Activated CD8-positive, alpha-beta memory T cell treated with anti-CD3 and anti-CD28 coated beads for 48 hours (primary cell): ENCODE measurements around the gene IL21R.
"Not testable (repeated sequence)": the region's sequence is repeated elsewhere in the genome, so short reads cannot be mapped to it uniquely, and the experiment has no call there.

Experiments used
- DNase-seq, 3 experiments: peaks; one replicate each; pipeline ENCODE4 v3.0.0-alpha.2; 2020; ENCODE audit warnings: low read depth in 2 of 3, low spot score in 2 of 3

Gene IL21R

DNA sequence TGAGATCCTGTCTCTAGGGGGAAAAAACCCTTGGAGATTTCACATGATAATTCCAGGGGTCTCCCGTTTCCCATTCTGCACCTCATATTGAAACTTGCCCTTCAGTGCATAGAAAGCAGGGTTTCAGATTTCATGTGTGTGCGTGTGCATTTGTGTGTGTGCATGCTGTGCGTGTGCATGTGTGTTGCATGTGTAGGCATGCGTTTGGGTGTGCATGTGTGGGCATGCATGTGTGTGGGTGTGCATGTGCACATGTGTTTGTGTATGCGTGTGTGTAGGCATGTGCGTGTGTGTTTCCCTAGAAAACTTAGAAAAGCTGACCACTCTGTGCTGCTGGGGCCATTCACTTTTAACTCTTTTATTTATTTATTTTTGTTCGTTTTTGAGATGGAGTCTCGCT lies 40.0 kb downstream of the IL21R start:
- no peak for DNase-seq

- DNase-seq = no peak
Measured at GRCh38 chr16:27444015-27444414, 42.0 kb downstream of the IL21R start.

- DNase-seq = no peak
Measured at GRCh38 chr16:27444470-27444869, 42.5 kb downstream of the IL21R start.

DNA sequence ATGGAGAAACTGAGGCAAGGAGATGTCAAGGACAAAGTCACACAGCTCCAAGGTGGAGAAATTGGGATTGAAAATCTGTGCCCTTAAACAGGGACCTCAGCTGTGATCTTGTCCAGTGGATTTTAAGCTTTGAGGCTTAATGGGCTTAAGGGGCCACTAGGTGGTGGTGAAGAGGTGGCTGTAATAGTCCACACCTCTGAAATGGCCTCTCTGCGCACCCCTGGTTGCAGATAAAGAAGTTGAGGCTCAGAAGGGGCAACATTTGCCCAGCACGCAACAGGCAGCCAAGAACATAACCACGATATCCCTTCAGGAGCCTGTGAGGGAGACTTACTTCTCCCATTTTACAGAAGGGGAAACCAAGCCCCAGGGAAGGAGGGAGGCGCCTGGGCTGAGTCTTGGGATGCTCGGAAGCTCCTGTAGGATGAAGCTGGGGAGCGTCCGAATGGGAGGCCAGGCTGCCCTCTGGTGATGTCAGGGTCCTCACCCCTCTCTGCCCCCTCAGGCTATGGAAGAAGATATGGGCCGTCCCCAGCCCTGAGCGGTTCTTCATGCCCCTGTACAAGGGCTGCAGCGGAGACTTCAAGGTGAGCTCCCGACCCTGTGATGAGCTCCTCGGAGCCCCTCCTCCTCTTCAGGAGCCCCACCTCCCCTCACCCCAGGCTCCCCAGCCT lies 43.7 kb downstream of the IL21R start:
- DNase-seq = no peak

- peak in 1 of 3 experiments; percentile 51 for DNase-seq
Measured at GRCh38 chr16:27446721-27447120, 44.7 kb downstream of the IL21R start.

- DNase-seq = no peak
Measured at GRCh38 chr16:27447301-27447700, 45.3 kb downstream of the IL21R start.

DNA sequence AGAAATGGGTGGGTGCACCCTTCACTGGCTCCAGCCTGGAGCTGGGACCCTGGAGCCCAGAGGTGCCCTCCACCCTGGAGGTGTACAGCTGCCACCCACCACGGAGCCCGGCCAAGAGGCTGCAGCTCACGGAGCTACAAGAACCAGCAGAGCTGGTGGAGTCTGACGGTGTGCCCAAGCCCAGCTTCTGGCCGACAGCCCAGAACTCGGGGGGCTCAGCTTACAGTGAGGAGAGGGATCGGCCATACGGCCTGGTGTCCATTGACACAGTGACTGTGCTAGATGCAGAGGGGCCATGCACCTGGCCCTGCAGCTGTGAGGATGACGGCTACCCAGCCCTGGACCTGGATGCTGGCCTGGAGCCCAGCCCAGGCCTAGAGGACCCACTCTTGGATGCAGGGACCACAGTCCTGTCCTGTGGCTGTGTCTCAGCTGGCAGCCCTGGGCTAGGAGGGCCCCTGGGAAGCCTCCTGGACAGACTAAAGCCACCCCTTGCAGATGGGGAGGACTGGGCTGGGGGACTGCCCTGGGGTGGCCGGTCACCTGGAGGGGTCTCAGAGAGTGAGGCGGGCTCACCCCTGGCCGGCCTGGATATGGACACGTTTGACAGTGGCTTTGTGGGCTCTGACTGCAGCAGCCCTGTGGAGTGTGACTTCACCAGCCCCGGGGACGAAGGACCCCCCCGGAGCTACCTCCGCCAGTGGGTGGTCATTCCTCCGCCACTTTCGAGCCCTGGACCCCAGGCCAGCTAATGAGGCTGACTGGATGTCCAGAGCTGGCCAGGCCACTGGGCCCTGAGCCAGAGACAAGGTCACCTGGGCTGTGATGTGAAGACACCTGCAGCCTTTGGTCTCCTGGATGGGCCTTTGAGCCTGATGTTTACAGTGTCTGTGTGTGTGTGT lies 46.8 kb downstream of the IL21R start:
- no peak for DNase-seq

DNA sequence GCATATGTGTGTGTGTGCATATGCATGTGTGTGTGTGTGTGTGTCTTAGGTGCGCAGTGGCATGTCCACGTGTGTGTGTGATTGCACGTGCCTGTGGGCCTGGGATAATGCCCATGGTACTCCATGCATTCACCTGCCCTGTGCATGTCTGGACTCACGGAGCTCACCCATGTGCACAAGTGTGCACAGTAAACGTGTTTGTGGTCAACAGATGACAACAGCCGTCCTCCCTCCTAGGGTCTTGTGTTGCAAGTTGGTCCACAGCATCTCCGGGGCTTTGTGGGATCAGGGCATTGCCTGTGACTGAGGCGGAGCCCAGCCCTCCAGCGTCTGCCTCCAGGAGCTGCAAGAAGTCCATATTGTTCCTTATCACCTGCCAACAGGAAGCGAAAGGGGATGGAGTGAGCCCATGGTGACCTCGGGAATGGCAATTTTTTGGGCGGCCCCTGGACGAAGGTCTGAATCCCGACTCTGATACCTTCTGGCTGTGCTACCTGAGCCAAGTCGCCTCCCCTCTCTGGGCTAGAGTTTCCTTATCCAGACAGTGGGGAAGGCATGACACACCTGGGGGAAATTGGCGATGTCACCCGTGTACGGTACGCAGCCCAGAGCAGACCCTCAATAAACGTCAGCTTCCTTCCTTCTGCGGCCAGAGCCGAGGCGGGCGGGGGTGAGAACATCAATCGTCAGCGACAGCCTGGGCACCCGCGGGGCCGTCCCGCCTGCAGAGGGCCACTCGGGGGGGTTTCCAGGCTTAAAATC lies 47.6 kb downstream of the IL21R start:
- DNase-seq = peak; percentile 52 to 88 (median 68)

GRCh38 chr16:27450196-27450549 lies 48.2 kb downstream of the IL21R start:
- DNase-seq = no peak

- DNase-seq = no peak
Measured at GRCh38 chr16:27452569-27453493, 50.9 kb downstream of the IL21R start.

DNA sequence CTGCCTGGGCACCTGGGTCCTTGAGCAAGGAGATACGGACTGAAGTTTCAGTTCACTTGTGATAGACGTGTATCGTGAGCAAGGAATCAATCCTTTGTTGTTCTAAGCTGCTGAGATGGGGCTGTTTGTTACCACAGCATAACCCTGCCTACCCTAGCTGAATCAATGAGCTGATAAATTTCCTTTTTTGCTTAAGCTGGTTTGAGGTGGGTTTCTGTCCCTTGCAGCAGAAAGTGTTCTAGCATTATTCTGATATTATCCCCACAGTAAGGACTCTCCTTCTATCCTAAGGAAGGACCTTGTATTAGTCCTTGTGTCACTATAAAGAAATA lies 51.5 kb downstream of the IL21R start:
- DNase-seq = no peak

DNA sequence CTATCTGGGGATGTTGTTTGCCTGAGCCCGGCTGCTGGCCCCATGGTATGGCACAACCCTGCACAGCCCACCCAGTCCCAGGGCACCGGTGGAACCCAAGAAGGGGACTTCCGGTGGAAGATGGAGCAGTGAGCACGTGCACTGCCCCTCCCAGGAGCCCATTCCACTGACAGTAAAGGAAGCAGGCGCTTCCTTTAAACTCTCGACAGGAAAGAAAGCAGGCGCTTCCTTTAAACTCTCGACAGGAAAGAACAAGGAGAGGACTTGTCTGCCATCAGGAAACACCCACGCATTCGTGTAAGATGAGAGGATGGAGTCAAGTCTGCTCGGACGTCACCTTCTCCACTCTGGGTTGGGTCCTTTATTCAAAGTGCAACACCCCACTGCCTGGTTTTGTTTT lies 53.7 kb downstream of the IL21R start:
- no peak for DNase-seq

- DNase-seq = not testable (repeated sequence)
Measured at GRCh38 chr16:27457605-27457900, 55.6 kb downstream of the IL21R start.

- DNase-seq = no peak
Measured at GRCh38 chr16:27458258-27458657, 56.3 kb downstream of the IL21R start.

DNA sequence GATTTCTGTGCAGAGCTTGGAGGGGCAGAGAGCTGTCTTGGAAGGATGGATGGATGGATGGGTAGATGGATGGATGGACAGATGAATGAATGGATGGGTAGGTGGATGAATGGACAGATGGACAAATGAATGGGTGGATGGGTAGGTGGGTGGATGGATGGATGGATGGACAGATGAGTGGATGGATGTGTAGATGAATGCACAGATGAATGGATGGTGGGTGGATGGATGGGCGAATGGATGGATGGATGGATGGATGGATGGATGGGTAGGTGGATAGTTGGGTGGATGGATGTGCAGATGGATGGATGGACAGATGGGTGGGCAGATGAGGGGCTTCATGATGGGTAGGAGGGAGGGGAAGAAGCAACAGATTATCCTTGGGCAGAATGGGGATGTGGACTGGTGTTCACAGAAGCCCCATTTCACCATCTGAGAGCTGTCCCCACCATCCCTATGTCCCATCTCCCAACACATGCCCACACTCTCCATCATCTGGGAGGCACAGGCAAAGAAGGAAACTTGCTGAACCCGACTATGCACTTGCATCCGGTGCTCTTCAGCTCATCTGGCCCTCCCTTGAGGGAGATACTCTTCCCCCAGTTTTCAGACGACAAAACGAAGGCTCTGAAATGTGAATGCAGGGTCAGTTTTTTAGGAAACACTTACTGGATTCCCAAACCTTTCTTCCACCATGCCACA lies 57.2 kb downstream of the IL21R start:
- no peak for DNase-seq

- no peak for DNase-seq
Measured at GRCh38 chr16:27460213-27460612, 58.2 kb downstream of the IL21R start.

DNA sequence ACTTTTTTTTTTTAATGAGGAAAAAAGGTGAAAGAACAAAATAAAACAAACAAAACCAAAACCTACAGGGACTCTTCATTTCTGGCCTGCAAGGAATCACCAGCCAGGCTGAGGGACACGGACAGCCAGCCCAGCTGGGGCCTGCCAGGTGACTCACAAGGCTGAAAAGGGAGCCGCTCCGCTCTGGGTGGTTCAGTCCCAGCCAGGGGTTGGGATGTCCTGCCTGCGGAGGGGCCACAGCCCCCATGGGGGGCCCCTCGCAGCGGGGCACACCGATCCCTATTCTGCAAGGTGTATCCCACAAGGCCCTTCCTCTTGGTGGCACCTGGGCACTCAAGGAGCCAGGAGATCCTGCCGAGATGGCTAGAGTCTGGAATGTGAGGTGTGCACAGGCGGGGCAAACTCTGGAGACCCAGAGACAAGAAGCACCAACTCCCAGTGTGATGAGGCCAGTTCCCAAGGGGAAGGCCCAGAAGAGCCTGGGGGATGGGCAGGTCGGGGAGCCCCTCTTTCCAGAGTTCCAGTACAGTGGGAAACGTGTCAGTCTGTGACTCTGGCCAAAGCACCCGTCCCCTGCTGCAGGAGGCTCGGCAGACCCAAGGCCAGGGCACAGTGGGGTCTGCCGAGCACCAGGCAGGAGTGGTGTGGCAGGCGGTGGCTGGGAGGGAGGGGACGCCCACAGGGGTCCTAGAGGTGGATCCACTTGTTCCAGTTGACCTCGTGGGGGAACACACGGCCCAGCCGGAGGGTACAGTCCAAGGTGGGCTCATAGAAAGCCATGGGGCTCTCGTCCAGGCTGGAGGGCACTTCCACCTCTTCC lies 58.9 kb downstream of the IL21R start:
- no peak for DNase-seq

DNA sequence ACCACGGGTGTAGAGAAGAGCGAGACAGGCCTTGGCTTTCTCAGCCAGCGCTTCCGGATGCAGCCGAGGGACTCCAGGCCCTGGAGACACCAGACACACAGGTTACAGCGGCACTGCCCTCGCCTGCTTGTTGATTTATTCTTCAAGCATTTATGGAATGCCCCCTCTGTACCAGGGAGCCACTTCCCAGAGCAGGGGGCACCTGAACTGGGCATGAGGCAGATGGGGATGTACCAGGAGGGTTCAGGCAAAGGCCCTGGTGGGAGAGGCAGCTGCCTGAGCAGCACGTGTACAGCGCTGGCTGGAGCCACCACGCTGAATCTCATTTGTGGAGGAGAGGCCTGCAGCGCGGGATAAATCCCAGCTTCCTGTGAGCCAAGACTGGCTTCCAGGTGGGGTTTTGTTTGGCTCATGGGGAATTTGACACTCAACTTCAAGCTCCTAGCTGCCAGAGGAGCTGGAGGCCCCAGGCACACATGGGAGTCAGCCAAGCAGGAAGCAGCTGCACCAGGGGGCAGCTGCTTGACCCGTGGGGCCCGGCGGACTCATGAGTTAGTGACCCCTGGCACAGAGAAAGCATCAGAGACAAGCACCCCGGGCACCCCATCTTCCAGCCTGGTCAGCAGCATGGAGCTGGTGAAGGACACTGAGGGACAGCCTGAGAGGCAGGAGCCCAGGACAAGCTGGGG lies 59.7 kb downstream of the IL21R start:
- DNase-seq = no peak

DNA sequence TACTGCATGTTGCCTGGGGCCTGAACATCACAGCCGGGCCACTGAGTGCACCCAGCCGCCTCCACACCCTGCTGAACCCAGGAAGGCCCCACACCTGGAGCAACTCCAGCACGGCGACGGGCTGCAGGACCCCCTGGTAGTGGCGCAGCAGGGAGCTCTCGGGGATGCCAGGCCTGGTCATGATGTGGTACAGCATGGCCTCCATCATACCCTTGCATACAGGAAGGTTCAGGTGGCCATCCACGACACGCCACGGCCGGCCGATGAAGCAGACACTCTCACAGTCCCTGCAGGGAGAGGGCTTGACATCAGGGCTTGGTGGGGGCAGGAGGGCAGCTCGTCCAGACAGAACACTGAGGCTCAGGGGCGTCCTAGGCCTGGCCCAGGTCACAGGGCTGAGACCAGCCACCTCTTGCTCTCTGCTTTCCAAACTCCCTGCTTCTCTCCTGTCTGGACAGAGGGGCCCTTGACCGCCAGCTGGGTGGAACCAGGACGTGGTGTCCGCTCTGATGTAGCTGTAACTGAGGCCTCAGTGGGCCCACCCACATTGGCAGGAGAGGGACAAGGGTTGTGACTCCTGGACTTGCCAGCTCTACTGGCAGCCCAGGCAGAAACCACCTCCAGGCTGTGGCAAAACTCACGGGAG lies 60.3 kb downstream of the IL21R start:
- no peak for DNase-seq
